Stimulated activated CD8-positive, alpha-beta memory T cell treated with anti-CD3 and anti-CD28 coated beads, Interleukin-7, amount 100 ng/mL, for 4 hours (primary cell): ENCODE measurements around the gene SCFD2.
"Not testable (repeated sequence)": the region's sequence is repeated elsewhere in the genome, so short reads cannot be mapped to it uniquely, and the experiment has no call there.

Experiments used
- DNase-seq, 2 donors: peaks; one replicate each; pipeline ENCODE4 v3.0.0-alpha.2; 2020; ENCODE audit warnings: low read depth in 2 of 2

The SCFD2 gene

GRCh38 chr4:53189011-53189410 lies 176.8 kb downstream of the SCFD2 start:
- no peak for DNase-seq

- DNase-seq = no peak
These were observed 179.0 kb downstream of the SCFD2 start for GRCh38 chr4:53186714-53187358.

GRCh38 chr4:53185869-53186585 lies 179.8 kb downstream of the SCFD2 start:
- no peak for DNase-seq

GRCh38 chr4:53183754-53184153 lies 182.1 kb downstream of the SCFD2 start:
- DNase-seq = no peak

- DNase-seq = not testable (repeated sequence)
These were observed 188.1 kb downstream of the SCFD2 start for GRCh38 chr4:53177751-53178150.

GRCh38 chr4:53175640-53176039 lies 190.2 kb downstream of the SCFD2 start:
- DNase-seq = no peak

GRCh38 chr4:53174823-53175222 lies 191.0 kb downstream of the SCFD2 start:
- DNase-seq = no peak

GRCh38 chr4:53173576-53173975 lies 192.3 kb downstream of the SCFD2 start:
- DNase-seq = no peak

GRCh38 chr4:53171797-53172196 lies 194.1 kb downstream of the SCFD2 start:
- DNase-seq = no peak

GRCh38 chr4:53169695-53170617 lies 195.9 kb downstream of the SCFD2 start:
- DNase-seq = no peak

GRCh38 chr4:53168228-53168627 lies 197.6 kb downstream of the SCFD2 start:
- no peak for DNase-seq

GRCh38 chr4:53162969-53163368 lies 202.9 kb downstream of the SCFD2 start:
- no peak for DNase-seq

GRCh38 chr4:53161787-53162433 lies 204.0 kb downstream of the SCFD2 start:
- no peak for DNase-seq

- no peak for DNase-seq
These were observed 204.6 kb downstream of the SCFD2 start for GRCh38 chr4:53161051-53161786.

GRCh38 chr4:53156896-53157295 lies 209.0 kb downstream of the SCFD2 start:
- DNase-seq = no peak

GRCh38 chr4:53152467-53152866 lies 213.4 kb downstream of the SCFD2 start:
- DNase-seq = no peak

- no peak for DNase-seq
These were observed 214.4 kb downstream of the SCFD2 start for GRCh38 chr4:53151489-53151788.

GRCh38 chr4:53150631-53151488 lies 215.0 kb downstream of the SCFD2 start:
- DNase-seq = no peak

GRCh38 chr4:53147711-53148110 lies 218.2 kb downstream of the SCFD2 start:
- no peak for DNase-seq

- DNase-seq = no peak
These were observed 218.7 kb downstream of the SCFD2 start for GRCh38 chr4:53147197-53147596.
